ENCODE results near the gene BSG. TPM values are rescaled to one million over a fixed set of nuclear protein-coding genes. Genes with fewer than 3 reads are reported as not detected.

The BSG gene
- total and polyA plus RNA-seq, 9 of the 15 experiments (the other 6 are each of a cell fraction or from before 2014, with no cell fraction given) = 4.6 to 495 (median 187) TPM

GRCh38 chr19:556611-557382, 15.6 kb upstream of the BSG start (continued):
- TF ChIP-seq REST (IDR thresholded peaks at IDR 0.05; ENCODE audit: borderline replicate concordance) (peak; percentile 83), REST (CRISPR knock-in tag; IDR thresholded peaks at IDR 0.05; ENCODE audit: low read depth) (no peak), ATF1 (CRISPR knock-in tag; IDR thresholded peaks at IDR 0.05) (no peak), ATF1 (tag; IDR thresholded peaks at IDR 0.05) (peak; percentile 62), ZNF780A (CRISPR knock-in tag; IDR thresholded peaks at IDR 0.05) (no peak), FOXJ2 (tag; IDR thresholded peaks at IDR 0.05) (no peak), SUPT5H (IDR thresholded peaks at IDR 0.05) (0 out of 2 replicates have a peak, but pooled peaks have one; percentile 2), ZNF740 (CRISPR knock-in tag; IDR thresholded peaks at IDR 0.05) (no peak), ZNF740 (tag; IDR thresholded peaks at IDR 0.05) (0 out of 4 replicates have a peak, but pooled peaks of 1 of the 2 experiments have one; percentile 20), ZBTB7A (IDR thresholded peaks at IDR 0.05; ENCODE audit: borderline replicate concordance, control insufficient read depth, low read depth, low read length) (0 out of 2 replicates have a peak, but pooled peaks have one; percentile 58), NFIC (IDR thresholded peaks at IDR 0.05) (peak; percentile 42), KAT7 (CRISPR knock-in tag; IDR thresholded peaks at IDR 0.05; ENCODE audit: borderline replicate concordance) (0 out of 2 replicates have a peak, but pooled peaks have one; percentile 2), HCFC1 (IDR thresholded peaks at IDR 0.05; ENCODE audit: low read depth, low read length) (no peak), KLF16 (IDR thresholded peaks at IDR 0.05) (peak; percentile 28), RBFOX2 (IDR thresholded peaks at IDR 0.05; ENCODE audit: low read depth, low read length) (peak; percentile 9; the same call in 1 of the 2 replicates), EGR1 (conservative IDR thresholded peaks at IDR 0.05) (peak; percentile 29; the same call in 1 of the 2 replicates), CREB1 (IDR thresholded peaks at IDR 0.05) (peak; percentile 48; the same call in 1 of the 2 replicates), CREB1 (CRISPR knock-in tag; IDR thresholded peaks at IDR 0.05) (no peak), MNT (conservative IDR thresholded peaks at IDR 0.05) (peak in 1 of 2 experiments; percentile 54; a peak in 1 of 4 replicates)
